HG03139 (cell line): ENCODE data around the gene PIK3C3.
"Not testable (repeated sequence)": the region's sequence is repeated elsewhere in the genome, so short reads cannot be mapped to it uniquely, and the experiment has no call there.

Source experiments
- ATAC-seq: cut with Tn5 transposase; IDR thresholded peaks from one replicate; pipeline ENCODE4 v1.9.1; 2021; ENCODE audit not compliant: unreplicated experiment

Gene PIK3C3

GRCh38 chr18:42018831-42019230 is 63.8 kb downstream of the PIK3C3 start:
- no peak for ATAC-seq

GRCh38 chr18:42024131-42024530 is 69.1 kb downstream of the PIK3C3 start:
- no peak for ATAC-seq

GRCh38 chr18:42025491-42025890 is 70.5 kb downstream of the PIK3C3 start:
- no peak for ATAC-seq

GRCh38 chr18:42025974-42026625 is 71.1 kb downstream of the PIK3C3 start:
- ATAC-seq, result peak; percentile 87

- no peak for ATAC-seq
These were observed 73.3 kb downstream of the PIK3C3 start for GRCh38 chr18:42028247-42028832.

GRCh38 chr18:42029092-42029491 is 74.1 kb downstream of the PIK3C3 start:
- no peak for ATAC-seq

- ATAC-seq, result no peak
These were observed 75.7 kb downstream of the PIK3C3 start for GRCh38 chr18:42030586-42031182.

GRCh38 chr18:42032447-42032846 is 77.4 kb downstream of the PIK3C3 start:
- no peak for ATAC-seq

- ATAC-seq, result no peak
These were observed 78.2 kb downstream of the PIK3C3 start for GRCh38 chr18:42033137-42033810.

- ATAC-seq, result no peak
These were observed 83.9 kb downstream of the PIK3C3 start for GRCh38 chr18:42038936-42039335.

GRCh38 chr18:42039396-42039795 is 84.4 kb downstream of the PIK3C3 start:
- ATAC-seq, result no peak

- ATAC-seq, result no peak
These were observed 86.8 kb downstream of the PIK3C3 start for GRCh38 chr18:42041793-42042192.

GRCh38 chr18:42045346-42045745 is 90.3 kb downstream of the PIK3C3 start:
- ATAC-seq, result no peak

GRCh38 chr18:42047721-42048120 is 92.7 kb downstream of the PIK3C3 start:
- no peak for ATAC-seq

- no peak for ATAC-seq
These were observed 93.1 kb downstream of the PIK3C3 start for GRCh38 chr18:42048158-42048557.

GRCh38 chr18:42049536-42049935 is 94.5 kb downstream of the PIK3C3 start:
- not testable (repeated sequence) for ATAC-seq

GRCh38 chr18:42051411-42051810 is 96.4 kb downstream of the PIK3C3 start:
- ATAC-seq, result no peak

- no peak for ATAC-seq
These were observed 97.2 kb downstream of the PIK3C3 start for GRCh38 chr18:42052122-42052708.

- peak; percentile 87 for ATAC-seq
These were observed 98.3 kb downstream of the PIK3C3 start for GRCh38 chr18:42053188-42053781.

- no peak for ATAC-seq
These were observed 109.1 kb downstream of the PIK3C3 start for GRCh38 chr18:42064109-42064508.

- no peak for ATAC-seq
These were observed 112.5 kb downstream of the PIK3C3 start for GRCh38 chr18:42067518-42067917.
